SK-N-SH (cell line): ENCODE measurements around the gene FBXO7. TPM values are rescaled to one million over a fixed set of nuclear protein-coding genes. Genes with fewer than 3 reads are reported as not detected.

Source experiments
- CTCF ChIA-PET: fragments of 300-600, 350-600 bp; formaldehyde crosslinking; extraction: SDS; loops from one replicate; lab custom pipeline; 2021; lab: Yijun Ruan, JAX
- POLR2A ChIA-PET: fragments of 350-600 bp; sonication (Branson Sonifier 250); formaldehyde crosslinking; extraction: SDS; loops from one replicate; lab custom pipeline; 2020; ENCODE audit warnings: antibody characterized with exemption, inconsistent platforms; lab: Yijun Ruan, JAX
- DNase-seq: peaks from one replicate; pipeline ENCODE4 v3.0.0; 2012
- H2AFZ ChIP-seq: fragments of 200-600 bp; sonication (generic); 2 replicates; pipeline ENCODE4 v1.8.1; 2016; ENCODE audit warnings: antibody characterized with exemption, mild to moderate bottlenecking, low read depth
- H3F3A ChIP-seq: fragments of 200-600 bp; sonication (generic); replicated peaks from 2 replicates; pipeline ENCODE3; 2016; ENCODE audit warnings: antibody characterized with exemption, mild to moderate bottlenecking; ENCODE audit not compliant: insufficient read depth
- H3K27ac ChIP-seq, 2 experiments: fragments of 200-500 bp in 1 of 2; fragments of 200-600 bp in 1 of 2; sonication (Bioruptor generic) in 1 of 2; sonication (generic), shearing (Covaris generic) in 1 of 2; 2 replicates each; pipeline versions ENCODE4 v1.5.1 to v1.6.1; 2014 to 2016; ENCODE audit warnings: low read depth in 2 of 2, inconsistent platforms in 1 of 2, low read length in 1 of 2, mild to moderate bottlenecking in 1 of 2, mixed read lengths in 1 of 2
- H3K27me3 ChIP-seq: fragments of 200-600 bp; sonication (generic), shearing (Covaris generic); 2 replicates; pipeline ENCODE4 v1.6.1; 2016; ENCODE audit warnings: mixed run types; ENCODE audit not compliant: insufficient read depth
- H3K36me3 ChIP-seq, 2 experiments: fragments of 200-500 bp in 1 of 2; fragments of 200-600 bp in 1 of 2; sonication (Bioruptor generic) in 1 of 2; sonication (generic) in 1 of 2; replicated peaks in 1 of 2; 2 replicates each; pipeline versions ENCODE3 to v1.5.1; 2014 to 2016; ENCODE audit warnings: low read length in 1 of 2, mild to moderate bottlenecking in 1 of 2; ENCODE audit not compliant: insufficient read depth in 2 of 2, control insufficient read depth in 1 of 2
- H3K4me1 ChIP-seq, 2 experiments: fragments of 200-500 bp in 1 of 2; fragments of 200-600 bp in 1 of 2; sonication (Bioruptor generic) in 1 of 2; sonication (generic), shearing (Covaris generic) in 1 of 2; 2 replicates each; pipeline versions ENCODE4 v1.5.1 to v1.6.1; 2014 to 2016; ENCODE audit warnings: low read depth in 1 of 2, low read length in 1 of 2, mixed run types in 1 of 2; ENCODE audit not compliant: insufficient read depth in 2 of 2, control insufficient read depth in 1 of 2
- H3K4me2 ChIP-seq: fragments of 200-600 bp; sonication (generic), shearing (Covaris generic); 2 replicates; pipeline ENCODE4 v1.6.1; 2017; ENCODE audit warnings: mixed run types
- H3K4me3 ChIP-seq, 2 experiments: fragments of 200-500 bp in 1 of 2; fragments of 200-600 bp in 1 of 2; sonication (Bioruptor generic) in 1 of 2; sonication (generic), shearing (Covaris generic) in 1 of 2; 2 replicates each; pipeline versions ENCODE4 v1.5.1 to v1.8.1; 2014 to 2016; ENCODE audit warnings: low read depth in 2 of 2, inconsistent platforms in 1 of 2, low read length in 1 of 2, mild to moderate bottlenecking in 1 of 2, mixed read lengths in 1 of 2, moderate library complexity in 1 of 2
- H3K79me2 ChIP-seq: fragments of 200-600 bp; sonication (generic); 2 replicates; pipeline ENCODE4 v1.8.1; 2017; ENCODE audit warnings: mild to moderate bottlenecking; ENCODE audit not compliant: insufficient read depth
- H3K9ac ChIP-seq: fragments of 200-600 bp; sonication (generic); 2 replicates; pipeline ENCODE4 v1.6.1; 2017; ENCODE audit warnings: mixed run types
- H3K9me2 ChIP-seq: fragments of 200-600 bp; sonication (generic); 2 replicates; pipeline ENCODE4 v1.6.1; 2017; ENCODE audit warnings: mixed run types
- H3K9me3 ChIP-seq: fragments of 200-600 bp; sonication (generic); 2 replicates; pipeline ENCODE4 v1.6.1; 2017; ENCODE audit warnings: mixed run types, mild to moderate bottlenecking, moderate library complexity
- H4K20me1 ChIP-seq: fragments of 200-600 bp; sonication (generic); 2 replicates; pipeline ENCODE4 v1.6.1; 2017; ENCODE audit warnings: mild to moderate bottlenecking, mixed run types; ENCODE audit not compliant: insufficient read depth
- CHD2 ChIP-seq: fragments of 150-350 bp; IDR thresholded peaks from 2 replicates; pipeline ENCODE4 v1.6.1; 2018; ENCODE audit warnings: low read length; ENCODE audit not compliant: partially characterized antibody
- FOSL2 ChIP-seq: IDR thresholded peaks from 2 replicates; pipeline ENCODE4 v1.4.0; 2012; ENCODE audit warnings: low read depth, mild to moderate bottlenecking, moderate library complexity, borderline replicate concordance
- FOXJ3 ChIP-seq: sonication (generic); formaldehyde crosslinking; IDR thresholded peaks from 2 replicates; pipeline ENCODE4 v1.5.1; 2020; ENCODE audit warnings: mild to moderate bottlenecking, missing genetic modification reagents
- IRF3 ChIP-seq: fragments of 150-350 bp; IDR thresholded peaks from 2 replicates; pipeline ENCODE4 v1.6.1; 2016; ENCODE audit warnings: mild to moderate bottlenecking, low read depth, low read length
- JUND ChIP-seq: IDR thresholded peaks from 2 replicates; pipeline ENCODE4 v1.4.0; 2012
- NFIC ChIP-seq: IDR thresholded peaks from 2 replicates; pipeline ENCODE4 v1.4.0; 2012; ENCODE audit warnings: borderline replicate concordance
- NRF1 ChIP-seq: IDR thresholded peaks from 2 replicates; pipeline ENCODE4 v1.6.1; 2012; ENCODE audit warnings: low read depth, mild to moderate bottlenecking, low read length
- RCOR1 ChIP-seq: fragments of 150-350 bp; IDR thresholded peaks from 2 replicates; pipeline ENCODE4 v1.6.1; 2017; ENCODE audit warnings: antibody characterized with exemption, low read length
- REST ChIP-seq: IDR thresholded peaks from 2 replicates; pipeline ENCODE4 v1.6.1; 2012; ENCODE audit warnings: mild to moderate bottlenecking, low read depth, low read length, moderate library complexity
- RFX5 ChIP-seq: IDR thresholded peaks from 2 replicates; pipeline ENCODE4 v1.6.1; 2012; ENCODE audit warnings: mild to moderate bottlenecking, improper control_type of control experiment, low read length
- SIN3A ChIP-seq: IDR thresholded peaks from 2 replicates; pipeline ENCODE4 v1.6.1; 2012; ENCODE audit warnings: low read depth, mild to moderate bottlenecking, low read length, moderate library complexity, borderline replicate concordance
- SMC3 ChIP-seq: IDR thresholded peaks from 2 replicates; pipeline ENCODE4 v1.6.1; 2012; ENCODE audit warnings: low read depth, low read length, improper control_type of control experiment
- TAF1 ChIP-seq: IDR thresholded peaks from 2 replicates; pipeline ENCODE4 v1.6.1; 2012; ENCODE audit warnings: low read depth, mild to moderate bottlenecking, low read length, moderate library complexity, borderline replicate concordance
- TEAD4 ChIP-seq: IDR thresholded peaks from 2 replicates; pipeline ENCODE4 v1.4.0; 2012; ENCODE audit warnings: mild to moderate bottlenecking, borderline replicate concordance; ENCODE audit not compliant: insufficient read depth
- USF1 ChIP-seq: IDR thresholded peaks from 2 replicates; pipeline ENCODE4 v1.4.0; 2012; ENCODE audit warnings: low read depth, borderline replicate concordance
- ZBTB33 ChIP-seq: IDR thresholded peaks from 2 replicates; pipeline ENCODE4 v1.4.0; 2012; ENCODE audit warnings: low read depth, borderline replicate concordance
- WGBS: methylation state at CpG from one replicate; pipeline ENCODE4 v1.1.6; 2017; ENCODE audit warnings: low lambda C conversion rate; 5-methylcytosine and 5-hydroxymethylcytosine counted together
- polyA plus RNA-seq, 3 experiments: library from polyadenylated mRNA; depleted of rRNA; stranded (reverse); fragments of >200 nt; gene quantifications; 2 replicates each; pipeline ENCODE4 v1.2.3, GENCODE V29; 2012

FBXO7 gene
- polyA plus RNA-seq, 1 of the 3 experiments (the other 2 are of a cell fraction) = 77.3 TPM

- no peak for DNase-seq
- POLR2A ChIA-PET = no interaction called here
- CTCF ChIA-PET = no interaction called here
- no peaks in the 10 kb centered on the region for H3F3A ChIP-seq
- no peak overlapping the region for H3K4me2 ChIP-seq
- no peaks in the 10 kb centered on the region for H3K9me3 ChIP-seq
- H4K20me1 ChIP-seq = no peaks in the 10 kb centered on the region
- no peak for TF ChIP-seq REST
- no peak for TF ChIP-seq SMC3
- no peak for TF ChIP-seq SIN3A
- TF ChIP-seq JUND = no peak
- TF ChIP-seq FOXJ3 (CRISPR knock-in tag) = no peak
- H2AFZ ChIP-seq = no peak overlapping the region
- no peaks in the 10 kb centered on the region for H3K4me1 ChIP-seq
- H3K9ac ChIP-seq = no peak overlapping the region
- no peaks in the 10 kb centered on the region for H3K9me2 ChIP-seq
- 80% methylated on average over 4 of the region's 4 CpGs for WGBS
- no peak overlapping the region for H3K4me3 ChIP-seq
- no peaks in the 10 kb centered on the region for H3K79me2 ChIP-seq
- H3K36me3 ChIP-seq = no peaks in the 10 kb centered on the region
- peaks cover 6% of the 10 kb centered on the region; the same call in 1 of the 2 replicates for H3K27me3 ChIP-seq
- H3K27ac ChIP-seq = no peak overlapping the region
These were observed 17.6 kb upstream of the FBXO7 start for GRCh38 chr22:32457031-32457430.

GRCh38 chr22:32462452-32462851, 12.2 kb upstream of the FBXO7 start:
- no peak overlapping the region; the same call in 1 of the 2 replicates for H2AFZ ChIP-seq
- H3K9me2 ChIP-seq = no peaks in the 10 kb centered on the region
- 42% methylated on average over 3 of the region's 3 CpGs for WGBS
- H3K79me2 ChIP-seq = no peaks in the 10 kb centered on the region
- no peaks in the 10 kb centered on the region for H3K9me3 ChIP-seq
- 0 out of 2 replicates have a peak, but pooled peaks cover 5% of the 10 kb centered on the region for H3K27me3 ChIP-seq
- no peak overlapping the region for H3K4me3 ChIP-seq
- ChIA-PET POLR2A (no interaction called here), CTCF (no interaction called here)
- no peak for DNase-seq
- H4K20me1 ChIP-seq = no peaks in the 10 kb centered on the region
- no peaks in the 10 kb centered on the region for H3K4me1 ChIP-seq
- H3K27ac ChIP-seq = no peak overlapping the region
- H3K9ac ChIP-seq = no peak overlapping the region
- no peaks in the 10 kb centered on the region for H3F3A ChIP-seq
- no peaks in the 10 kb centered on the region for H3K36me3 ChIP-seq
- H3K4me2 ChIP-seq = no peak overlapping the region
- TF ChIP-seq RCOR1 (no peak), TAF1 (no peak), REST (no peak), CHD2 (no peak), USF1 (no peak), RFX5 (no peak), TEAD4 (no peak), JUND (no peak), NFIC (no peak), SMC3 (no peak), FOSL2 (no peak), NRF1 (no peak), IRF3 (no peak), ZBTB33 (no peak)
